ENCODE results near the gene SRRM1.
A peak's percentile ranks its signal among the peaks of the same experiment; 100 is the strongest.
"Not testable (repeated sequence)": the region's sequence is repeated elsewhere in the genome, so short reads cannot be mapped to it uniquely, and the experiment has no call there.

The SRRM1 gene

DNA sequence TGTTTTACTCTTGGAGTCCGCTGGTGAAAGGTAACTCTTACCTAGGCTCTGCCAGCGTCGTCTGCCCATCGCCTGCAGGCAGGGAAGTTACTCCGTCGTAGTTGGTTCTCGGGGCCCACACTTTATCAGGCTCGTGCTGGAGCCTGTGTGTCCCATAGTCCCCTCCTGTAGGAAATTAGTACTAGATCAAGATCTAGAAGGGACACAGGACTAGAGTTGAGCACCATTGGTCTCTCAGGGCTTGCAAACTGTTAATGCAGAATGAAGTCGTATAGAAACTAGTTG, 940 bp downstream of the SRRM1 start:
- DNase-seq (ENCODE audit: low read depth in 2 of 2), result no peak

DNA sequence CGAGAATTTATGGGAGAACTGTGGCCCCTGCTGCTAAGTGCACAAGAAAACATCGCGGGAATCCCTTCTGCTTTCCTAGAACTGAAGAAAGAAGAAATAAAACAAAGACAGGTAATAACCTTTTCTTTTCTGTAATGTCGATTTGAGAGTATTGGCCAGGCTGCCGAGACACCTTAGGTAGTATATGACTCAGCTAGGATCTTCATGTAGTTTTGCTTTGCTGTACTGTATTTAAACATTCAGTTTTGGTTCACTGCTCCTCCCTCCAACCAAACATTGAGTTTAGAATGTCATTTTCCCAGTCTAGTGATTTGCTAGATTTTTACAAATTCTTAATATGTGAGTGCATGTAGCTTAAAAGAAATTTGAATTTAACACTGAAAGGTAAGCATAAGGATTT, 5.8 kb downstream of the SRRM1 start:
- no peak for DNase-seq (ENCODE audit: low read depth in 2 of 2)

DNA sequence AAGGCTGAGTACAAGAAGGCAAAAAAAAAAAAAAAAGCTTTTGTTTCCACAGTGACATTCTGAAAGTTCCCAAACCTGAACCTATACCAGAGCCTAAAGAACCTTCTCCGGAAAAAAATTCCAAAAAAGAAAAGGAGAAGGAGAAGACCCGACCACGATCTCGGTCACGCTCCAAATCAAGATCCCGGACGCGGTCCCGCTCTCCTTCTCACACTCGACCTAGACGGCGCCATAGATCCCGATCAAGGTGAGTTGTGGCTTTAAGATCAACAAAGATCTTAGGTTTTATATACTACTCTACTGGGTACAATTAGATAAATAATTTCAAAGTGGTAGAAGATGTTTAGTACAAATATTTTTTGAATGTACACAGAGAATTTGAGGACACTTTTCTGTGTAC, 9.3 kb downstream of the SRRM1 start:
- no peak for DNase-seq (ENCODE audit: low read depth in 2 of 2)

DNA sequence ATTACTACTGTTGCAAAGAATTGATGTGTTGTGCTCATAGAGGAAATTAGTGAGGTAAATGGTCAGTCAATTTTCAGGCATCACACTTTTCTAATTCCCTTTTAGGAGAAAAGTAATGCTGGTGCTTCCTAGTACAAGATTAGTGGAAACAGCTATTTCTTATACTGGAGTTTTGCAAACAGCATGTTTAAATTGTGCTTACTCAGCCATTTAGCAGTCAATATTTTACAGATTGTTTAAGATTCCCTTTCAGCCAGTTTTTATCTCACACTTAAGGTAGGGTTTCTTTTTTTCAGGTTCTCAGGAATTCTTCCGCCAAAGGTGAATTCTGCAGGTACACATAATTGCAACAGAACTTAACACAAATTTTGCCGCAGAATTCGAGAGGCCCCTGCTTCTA, 10.9 kb downstream of the SRRM1 start:
- DNase-seq (ENCODE audit: low read depth in 2 of 2), result no peak

DNA sequence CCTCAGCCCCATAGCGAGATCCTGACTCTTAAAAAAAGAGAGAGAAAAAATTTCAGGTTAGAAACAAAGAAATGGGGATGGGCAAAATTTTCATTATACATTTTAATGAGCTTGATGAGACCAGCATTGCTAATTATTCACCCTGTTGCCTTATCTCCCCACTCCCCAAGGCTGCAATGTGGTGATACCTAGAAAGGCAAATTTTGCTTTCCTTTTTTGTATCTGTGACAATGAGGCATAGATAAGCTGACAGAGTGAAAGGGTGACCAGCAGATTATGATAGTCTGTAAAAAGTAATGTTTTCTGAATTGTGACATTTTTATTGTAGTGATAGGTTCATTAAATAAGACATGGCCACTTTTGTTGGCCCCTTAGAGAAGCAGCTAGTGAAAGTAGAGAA, 12.9 kb downstream of the SRRM1 start:
- DNase-seq (ENCODE audit: low read depth in 2 of 2), result no peak

DNA sequence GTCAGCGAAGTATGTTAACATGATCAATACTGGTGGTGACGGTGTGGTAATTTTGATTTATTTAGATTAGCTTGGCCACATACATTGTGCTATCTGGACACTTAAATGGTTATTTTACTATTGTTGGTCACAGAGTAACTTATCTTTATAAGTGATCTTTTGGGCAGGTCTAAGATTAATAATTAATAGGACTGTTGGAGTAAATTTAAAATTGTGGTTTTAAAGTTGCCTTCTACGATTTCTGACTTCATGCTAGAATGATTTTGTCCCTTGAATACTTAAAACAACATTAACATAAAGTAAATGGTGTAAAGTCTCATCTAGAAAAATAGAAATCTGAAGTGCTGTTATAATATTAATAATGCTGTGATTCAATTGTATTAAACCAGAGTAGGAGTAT, 14.7 kb downstream of the SRRM1 start:
- no peak for DNase-seq (ENCODE audit: low read depth in 2 of 2)

DNA sequence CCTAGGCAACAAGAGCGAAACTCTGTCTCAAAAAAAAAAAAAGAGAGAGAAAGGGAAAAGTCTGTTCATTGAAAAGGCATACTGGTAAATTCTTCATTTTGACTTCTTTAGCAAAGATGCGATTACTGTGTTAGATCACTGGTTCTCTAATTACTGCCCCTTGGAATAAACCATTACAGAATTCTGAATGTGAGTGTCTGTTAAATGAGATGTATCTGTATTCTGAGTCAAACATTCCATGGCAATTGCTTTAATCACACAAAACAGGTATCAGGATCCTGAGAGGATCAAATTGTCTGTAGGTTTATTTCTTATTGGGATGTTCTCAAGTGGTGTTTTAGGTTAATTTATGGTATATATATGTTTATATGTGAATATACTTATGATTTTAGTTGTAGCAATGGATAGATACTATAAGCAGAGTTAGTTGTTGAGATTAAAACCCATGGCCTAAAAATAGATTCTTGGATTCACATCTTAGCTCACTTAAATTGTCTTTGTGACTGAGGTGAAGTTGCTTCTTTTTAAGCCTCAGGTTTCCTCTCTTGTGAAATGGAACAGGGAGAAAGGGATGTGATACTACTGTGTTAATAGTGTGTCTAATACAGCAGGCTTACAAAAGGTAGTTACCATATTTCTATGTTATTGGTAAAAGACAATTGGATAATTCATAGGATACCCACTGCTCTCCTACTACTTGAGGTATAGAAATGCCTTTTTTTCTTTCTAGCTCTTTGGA, 16.2 kb downstream of the SRRM1 start:
- DNase-seq (ENCODE audit: low read depth in 2 of 2), result no peak

DNA sequence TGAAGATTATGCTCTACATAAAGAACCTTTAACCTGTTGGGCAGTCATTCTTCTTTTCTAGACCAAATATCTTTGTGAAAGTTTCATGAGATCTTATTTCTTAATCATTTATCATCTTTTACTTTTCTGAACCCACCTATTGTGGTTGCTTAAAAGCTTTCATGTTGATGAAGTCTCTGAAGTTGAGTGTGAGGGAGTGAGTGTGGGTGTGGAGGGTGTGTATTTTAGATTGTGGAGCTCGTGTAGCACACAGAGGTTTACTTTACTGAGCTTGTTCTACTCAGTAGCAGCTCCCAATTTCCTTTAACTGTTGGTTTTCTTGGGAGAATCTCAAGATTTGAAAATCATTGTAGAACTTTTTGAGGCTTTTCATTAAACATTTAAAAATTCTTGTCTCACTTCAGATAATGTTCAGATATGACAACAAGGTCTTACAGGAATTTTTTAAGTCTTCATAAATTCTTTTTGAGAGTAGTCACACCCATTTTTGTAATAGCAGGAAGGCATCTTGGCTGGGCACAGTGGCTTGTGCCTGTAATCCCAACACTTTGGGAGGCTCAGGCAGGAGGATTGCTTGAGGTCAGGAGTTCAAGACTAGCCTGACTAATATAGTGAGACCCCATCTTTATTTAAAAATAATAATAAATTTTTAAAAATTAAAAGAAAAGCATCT, 17.0 kb downstream of the SRRM1 start:
- no peak for DNase-seq (ENCODE audit: low read depth in 2 of 2)

DNA sequence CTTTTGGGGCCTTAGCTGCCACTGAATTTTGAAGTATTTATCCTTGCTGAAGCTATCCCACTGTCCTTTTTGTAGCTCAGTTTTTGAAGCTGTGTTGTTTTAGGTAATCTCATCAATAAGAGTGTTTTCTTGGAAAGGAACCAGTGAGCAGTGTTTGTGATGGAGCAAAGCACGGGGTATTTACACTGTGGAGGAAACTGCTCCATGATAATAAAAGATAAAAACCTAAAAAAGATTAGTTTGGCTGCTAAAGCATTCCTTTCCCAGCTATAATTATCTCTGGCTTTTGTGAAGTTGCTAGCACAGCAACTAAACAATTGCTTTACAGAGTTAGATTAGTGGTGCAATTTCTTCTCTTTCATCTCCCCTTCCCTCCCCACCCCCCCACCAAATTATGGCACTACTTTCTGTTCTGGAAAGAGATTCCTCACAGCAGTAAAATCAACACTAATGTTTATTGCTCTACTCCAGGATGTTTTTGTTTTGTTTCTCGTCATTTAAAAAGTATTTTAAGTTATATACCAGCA, 21.5 kb downstream of the SRRM1 start:
- DNase-seq (ENCODE audit: low read depth in 2 of 2), result no peak

DNA sequence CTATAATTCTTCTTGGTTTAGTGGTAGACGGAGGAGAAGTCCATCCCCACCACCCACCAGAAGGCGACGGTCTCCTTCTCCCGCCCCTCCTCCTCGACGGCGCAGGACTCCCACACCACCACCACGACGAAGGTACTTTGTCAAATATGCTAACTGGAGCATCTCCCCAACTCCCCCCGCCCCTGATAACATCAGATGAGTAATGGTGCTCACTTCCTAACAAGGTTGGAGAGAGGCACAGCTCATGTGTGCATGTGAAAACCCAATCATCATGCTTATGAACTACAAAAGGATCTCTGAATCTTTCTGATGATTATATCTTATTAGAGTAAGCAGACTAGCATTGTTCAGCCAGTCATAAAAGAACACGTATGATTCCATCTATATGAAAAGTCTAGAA, 23.7 kb downstream of the SRRM1 start:
- DNase-seq (ENCODE audit: low read depth in 2 of 2), result no peak

DNA sequence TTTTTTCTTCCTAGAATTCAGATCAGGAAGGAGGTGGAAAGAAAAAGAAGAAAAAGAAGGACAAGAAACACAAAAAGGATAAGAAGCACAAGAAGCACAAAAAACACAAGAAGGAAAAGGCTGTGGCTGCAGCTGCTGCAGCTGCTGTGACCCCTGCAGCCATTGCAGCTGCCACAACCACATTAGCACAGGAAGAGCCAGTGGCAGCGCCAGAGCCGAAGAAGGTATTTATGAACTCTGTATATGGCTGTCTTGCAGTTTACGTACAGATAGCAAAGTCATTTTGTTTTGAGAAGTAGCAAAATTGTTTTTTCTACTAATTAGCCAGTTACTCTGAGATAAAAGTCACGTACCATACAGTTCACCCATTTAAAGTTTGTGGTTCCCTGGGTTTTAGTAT, 28.3 kb downstream of the SRRM1 start:
- DNase-seq (ENCODE audit: low read depth in 2 of 2), result not testable (repeated sequence)

DNA sequence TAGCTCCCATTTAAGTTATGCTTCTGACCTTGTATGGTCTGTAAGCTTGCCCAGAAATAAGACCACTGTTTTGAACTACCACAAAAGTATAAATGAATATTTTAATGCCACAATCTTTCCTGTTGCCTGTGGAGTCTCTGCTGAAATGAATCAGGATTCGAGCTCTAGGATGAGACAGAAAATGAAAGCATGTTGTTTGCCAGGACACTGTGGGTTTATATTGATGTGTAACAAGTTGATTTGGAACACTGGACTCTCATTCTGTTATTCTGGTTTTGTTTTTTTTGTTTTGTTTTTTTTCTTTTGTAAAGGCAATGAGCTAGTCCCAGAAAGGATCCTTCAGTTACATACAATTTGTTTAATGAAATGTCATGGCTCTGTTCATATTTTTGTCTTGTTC, 29.6 kb downstream of the SRRM1 start:
- not testable (repeated sequence) for DNase-seq (ENCODE audit: low read depth in 2 of 2)

DNA sequence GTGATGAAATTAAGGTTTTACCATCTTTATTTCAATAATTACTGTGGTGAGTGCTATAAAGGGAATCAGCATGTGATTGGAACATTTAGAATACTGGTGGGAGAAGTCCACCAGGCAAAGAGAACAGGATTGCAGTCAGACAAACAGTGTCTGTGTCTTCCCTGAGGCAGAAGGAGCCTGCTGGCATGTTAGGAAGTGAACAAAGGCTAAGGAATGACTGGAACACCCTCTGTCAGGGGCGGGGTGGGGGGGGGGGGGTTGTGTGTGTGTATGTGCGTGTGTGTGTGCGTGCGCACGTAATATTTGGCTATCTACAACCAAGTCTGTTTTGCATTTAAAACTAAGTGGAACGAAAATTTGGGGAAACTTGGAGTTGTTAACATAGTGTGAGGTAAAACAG, 30.2 kb downstream of the SRRM1 start:
- no peak for DNase-seq (ENCODE audit: low read depth in 2 of 2)

DNA sequence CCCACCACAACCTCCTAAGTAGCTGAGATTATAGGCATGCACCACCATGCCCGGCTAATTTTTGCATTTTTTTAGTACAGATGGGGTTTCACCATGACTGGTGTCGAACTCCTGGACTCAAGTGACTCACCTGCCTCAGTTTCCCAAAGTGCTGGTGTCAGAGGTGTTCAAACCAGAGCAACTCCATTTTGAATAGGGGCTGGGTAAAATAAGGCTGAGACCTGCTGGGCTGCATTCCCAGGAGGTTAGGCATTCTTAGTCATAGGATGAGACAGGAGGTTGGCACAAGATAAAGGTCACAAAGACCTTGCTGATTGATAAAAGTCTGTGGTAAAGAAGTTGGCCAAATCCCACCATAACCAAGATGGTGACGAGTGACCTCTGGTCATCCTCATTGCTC, 35.3 kb downstream of the SRRM1 start:
- DNase-seq (ENCODE audit: low read depth in 2 of 2), result not testable (repeated sequence)

DNA sequence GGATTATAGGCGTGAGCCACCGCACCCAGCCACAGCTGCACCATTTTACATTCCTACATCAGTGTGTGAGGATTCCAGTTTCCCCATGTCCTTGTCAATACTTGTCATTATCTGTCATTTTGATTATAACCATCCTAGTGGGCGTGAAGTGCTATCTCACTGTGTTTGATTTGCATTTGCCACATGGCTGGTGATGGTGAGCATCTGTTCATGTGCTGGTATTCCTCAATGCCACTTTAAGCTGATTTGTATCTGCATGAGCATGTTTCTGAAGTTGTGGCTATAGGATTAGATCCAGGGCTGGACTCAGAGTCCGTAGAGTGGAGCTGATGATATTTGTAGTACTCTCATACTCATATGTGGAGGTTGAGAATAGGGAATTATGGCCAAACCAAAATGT, 36.6 kb downstream of the SRRM1 start:
- no peak for DNase-seq (ENCODE audit: low read depth in 2 of 2)

DNA sequence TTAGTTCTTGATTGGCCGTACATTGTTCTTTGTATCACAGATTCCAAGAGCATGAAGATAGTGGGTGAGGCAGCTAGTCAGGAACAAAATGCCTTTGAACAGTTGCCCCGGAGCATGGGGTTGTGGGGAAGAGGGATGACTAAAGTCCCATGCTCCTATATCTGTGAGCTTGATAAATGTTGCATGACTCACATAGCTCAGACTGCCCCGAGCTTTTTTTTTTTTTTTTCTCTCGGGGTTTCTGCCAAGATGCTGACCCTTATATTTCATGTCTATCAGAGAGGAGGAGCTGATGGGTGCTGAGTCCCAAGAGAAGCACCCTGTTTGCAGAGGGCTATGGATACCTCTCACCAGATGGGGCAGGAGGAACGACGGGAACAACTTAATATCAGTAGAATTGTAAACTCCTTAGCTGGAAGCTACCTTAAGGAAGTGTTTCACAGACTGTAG, 40.6 kb downstream of the SRRM1 start:
- DNase-seq (ENCODE audit: low read depth in 2 of 2), result no peak

DNA sequence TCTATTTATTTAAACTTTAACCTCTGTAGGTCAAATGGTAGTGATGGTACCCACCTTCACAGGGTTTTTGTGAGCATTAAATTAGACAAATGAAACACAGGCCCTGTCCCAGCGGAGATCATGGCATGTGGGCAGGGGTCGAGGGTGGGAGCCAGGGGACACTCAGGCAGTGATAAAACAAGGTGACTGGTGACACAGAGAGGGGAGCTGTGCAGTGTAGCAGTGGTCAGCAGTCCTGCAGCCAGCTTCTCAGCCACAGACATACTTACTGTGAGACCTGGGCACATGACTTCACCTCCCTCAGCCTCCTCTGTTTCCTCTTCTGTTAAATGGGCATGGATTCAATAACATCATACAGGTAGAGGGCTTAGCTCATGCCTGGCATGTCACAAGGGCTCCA, 44.9 kb downstream of the SRRM1 start:
- DNase-seq (ENCODE audit: low read depth in 2 of 2), result no peak

DNA sequence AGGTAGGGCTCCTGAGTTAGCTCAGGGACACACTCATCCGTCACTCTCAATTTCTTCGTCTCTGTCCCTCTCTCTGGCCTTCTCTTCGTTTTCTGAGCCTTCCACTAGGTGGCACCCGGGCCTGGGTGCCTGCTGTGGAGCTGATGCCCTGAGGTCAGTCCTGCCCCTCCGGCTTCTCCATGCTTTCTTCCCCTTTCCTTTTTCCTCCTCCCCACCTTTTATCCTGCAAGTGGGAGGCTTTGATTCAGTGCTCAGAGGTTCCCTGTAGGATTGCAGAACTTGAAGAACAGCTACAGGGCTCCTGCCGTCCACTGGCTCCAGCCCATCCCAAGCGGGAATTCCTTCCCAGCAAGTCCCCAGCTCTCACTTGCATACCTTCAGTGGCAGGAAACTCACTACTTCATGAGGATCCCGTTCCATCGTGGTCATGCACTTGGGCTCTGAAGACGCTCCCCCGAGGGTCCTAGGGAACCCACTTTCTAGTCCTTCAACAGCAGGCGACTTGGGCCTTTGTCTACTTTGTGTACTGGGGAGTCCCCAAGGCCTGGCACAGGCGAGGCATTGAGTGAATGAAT, 45.6 kb downstream of the SRRM1 start:
- peak in 1 of 2 donors; percentile 26 for DNase-seq (ENCODE audit: low read depth in 2 of 2)

DNA sequence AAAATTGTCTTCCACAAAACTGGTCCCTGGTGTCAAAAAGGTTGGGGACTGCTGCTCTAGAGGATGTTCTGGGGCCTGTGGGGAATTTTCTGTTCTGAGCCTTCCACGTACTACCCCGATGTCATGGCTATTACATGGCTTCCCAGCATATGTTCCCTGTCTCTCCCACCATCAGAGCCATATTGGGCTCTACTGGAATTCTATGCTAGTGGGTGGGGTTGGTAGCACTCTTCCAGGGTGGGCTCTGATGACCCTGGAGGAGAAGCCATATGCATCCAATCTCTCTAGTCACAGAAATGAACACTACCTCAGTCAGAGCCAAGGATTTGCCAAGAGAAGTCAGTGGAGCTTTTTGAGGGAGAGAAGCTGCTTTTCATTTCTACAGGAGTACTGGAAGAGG, 47.9 kb downstream of the SRRM1 start:
- DNase-seq (ENCODE audit: low read depth in 2 of 2), result no peak

DNA sequence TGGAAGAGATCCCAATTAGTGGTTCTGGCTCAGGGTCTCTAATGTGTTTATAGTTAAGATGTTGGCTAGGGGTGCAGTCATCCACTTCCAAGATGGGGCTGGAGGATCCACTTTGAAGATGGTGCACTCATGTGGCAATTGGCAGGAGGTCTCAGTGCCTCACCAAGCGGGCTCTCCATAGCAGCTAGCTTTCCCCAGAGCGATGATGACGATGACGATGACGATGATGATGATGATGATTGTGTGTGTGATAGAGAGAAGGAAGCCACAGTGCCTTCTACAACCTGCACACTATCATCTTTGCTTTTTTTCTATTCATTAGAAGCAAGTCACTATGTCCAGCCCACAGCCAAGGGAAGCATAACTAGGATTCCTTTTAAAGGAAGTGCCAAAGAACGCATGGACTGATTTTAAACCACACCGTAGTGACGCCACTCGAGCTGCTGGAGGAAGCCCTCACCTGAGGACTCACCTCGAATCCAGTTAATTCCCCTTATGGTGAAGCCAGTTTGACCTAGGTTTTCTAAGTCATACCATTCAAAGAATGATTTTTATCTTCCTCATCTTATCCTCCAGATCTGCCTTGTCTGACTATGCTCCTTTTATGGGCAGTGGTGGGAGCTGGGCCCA, 49.4 kb downstream of the SRRM1 start:
- no peak for DNase-seq (ENCODE audit: low read depth in 2 of 2)

DNA sequence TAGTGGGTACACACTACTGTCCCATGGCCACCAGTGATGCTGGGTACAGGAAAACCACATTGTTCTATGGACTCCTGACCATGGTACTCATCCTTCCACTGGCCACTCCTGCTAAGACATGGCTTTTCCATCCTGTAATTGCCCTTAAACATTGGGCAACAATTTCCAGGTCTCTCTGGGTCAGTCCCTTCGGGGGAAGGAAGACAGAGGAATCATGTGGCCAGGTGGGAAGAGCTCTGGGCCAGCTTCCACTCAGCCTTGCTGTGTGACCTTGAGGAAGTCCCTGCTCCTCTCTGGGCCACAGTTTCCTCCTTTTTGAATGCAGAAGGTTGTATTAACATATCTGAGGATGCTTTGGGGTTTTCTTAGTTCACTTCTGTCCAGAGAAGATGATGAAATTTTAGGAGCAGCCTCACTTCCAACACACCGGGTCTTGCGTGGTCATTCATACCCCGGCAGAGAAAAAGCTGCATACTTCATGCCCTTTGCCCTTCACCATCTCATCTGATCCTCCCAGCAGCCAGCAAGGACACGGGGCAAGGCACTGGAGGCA, 50.8 kb downstream of the SRRM1 start:
- no peak for DNase-seq (ENCODE audit: low read depth in 2 of 2)

DNA sequence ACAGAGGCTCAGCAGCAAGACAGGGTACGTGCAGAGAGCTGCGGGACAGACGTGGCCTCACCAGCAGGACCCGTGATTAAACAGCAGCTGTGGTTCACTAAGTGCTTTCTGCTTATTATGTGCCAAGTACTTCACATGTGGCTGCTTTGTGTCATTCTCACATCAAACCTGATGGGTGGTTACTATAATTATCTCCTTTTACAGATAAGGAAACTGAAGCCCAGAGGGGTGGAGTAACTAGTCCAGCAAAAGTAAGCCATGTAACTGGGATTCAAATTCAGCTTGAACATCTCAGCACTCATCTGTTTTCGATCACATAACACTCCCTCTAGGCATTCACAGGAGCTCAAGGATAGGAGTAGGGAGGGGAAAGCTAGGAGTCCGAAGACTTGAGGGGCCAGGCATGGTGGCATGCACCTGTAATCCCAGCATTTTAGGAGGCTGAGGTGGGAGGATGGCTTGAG, 51.3 kb downstream of the SRRM1 start:
- DNase-seq (ENCODE audit: low read depth in 2 of 2), result no peak

Data from stimulated activated CD8-positive, alpha-beta memory T cell treated with anti-CD3 and anti-CD28 coated beads, Interleukin-2, amount 100 ng/mL, for 1 hour (primary cell).